ENCODE measurements around the gene KRTAP2-2. TPM values are rescaled to one million over a fixed set of nuclear protein-coding genes. Genes with fewer than 3 reads are reported as not detected.

KRTAP2-2 gene
- total and polyA plus RNA-seq, 2 of the 8 experiments (the other 6 are each of a cell fraction or from before 2014, with no cell fraction given), result not detected

- POLR2A ChIA-PET (ENCODE audit: partially characterized antibody), result no interaction called here
- Histone ChIP-seq H4K20me1 (replicated peaks in 1 of 2; ENCODE audit: control insufficient read depth in 1 of 2, insufficient read depth in 2 of 2, low read length in 2 of 2) (no peaks in the 10 kb centered on the region), H3K18ac (ENCODE audit: extremely low read depth, low read length) (no peak overlapping the region), H3K14ac (ENCODE audit: insufficient read length) (no peak overlapping the region), H3K4me3 (ENCODE audit: extremely low read depth in 1 of 4, insufficient read depth in 2 of 4, low read depth in 3 of 4, low read length in 4 of 4) (no peak overlapping the region), H4K5ac (ENCODE audit: insufficient read length, low read depth, low read length) (no peak overlapping the region), H3K9me3 (ENCODE audit: insufficient read depth in 2 of 2, low read depth in 1 of 2, low read length in 1 of 2) (no peaks in the 10 kb centered on the region), H3K23me2 (ENCODE audit: low read depth, low read length) (no peaks in the 10 kb centered on the region), H4K8ac (ENCODE audit: extremely low read depth, insufficient read depth, low read length) (no peak overlapping the region), H3K27ac (ENCODE audit: low read depth, low read length) (no peak overlapping the region), H3K23ac (ENCODE audit: insufficient read length) (no peak overlapping the region), H4K91ac (replicated peaks; ENCODE audit: insufficient read length, low read length) (no peak overlapping the region), H2BK12ac (ENCODE audit: low read depth, low read length) (no peak overlapping the region), H2AFZ (ENCODE audit: low read length) (peak overlapping the region; percentile 46; the same call in 1 of the 2 replicates), H2BK5ac (ENCODE audit: low read depth, low read length) (no peak overlapping the region), H3K56ac (replicated peaks; ENCODE audit: insufficient read length, low read depth, low read length) (no peak overlapping the region), H3K79me2 (ENCODE audit: control insufficient read depth in 1 of 2, insufficient read depth in 2 of 2, low read length in 2 of 2) (no peaks in the 10 kb centered on the region), H2BK20ac (ENCODE audit: low read length) (no peak overlapping the region), H3K4me1 (replicated peaks in 1 of 4; ENCODE audit: control insufficient read depth in 3 of 4, insufficient read depth in 4 of 4, low read length in 3 of 4) (no peaks in the 10 kb centered on the region), H3K4ac (replicated peaks; ENCODE audit: insufficient read length, low read depth, low read length) (no peak overlapping the region), H3K4me2 (ENCODE audit: insufficient read depth in 1 of 2, low read depth in 2 of 2, low read length in 2 of 2) (no peak overlapping the region), H2AK5ac (ENCODE audit: low read depth, low read length) (no peak overlapping the region), H3K36me3 (ENCODE audit: control insufficient read depth in 2 of 4, insufficient read depth in 4 of 4, low read length in 3 of 4) (no peaks in the 10 kb centered on the region), H3K79me1 (ENCODE audit: low read depth, low read length) (no peaks in the 10 kb centered on the region), H3K27me3 (replicated peaks in 1 of 4; ENCODE audit: control insufficient read depth in 3 of 4, extremely low read depth in 1 of 4, insufficient read depth in 3 of 4, low read length in 3 of 4) (no peaks in the 10 kb centered on the region; a peak in 1 of 7 replicates), H3K9ac (replicated peaks in 1 of 4; ENCODE audit: extremely low read depth in 1 of 4, low read depth in 3 of 4, low read length in 3 of 4) (no peak overlapping the region), H2BK15ac (ENCODE audit: low read length) (no peak overlapping the region), H2BK120ac (replicated peaks; ENCODE audit: low read depth, low read length) (no peak overlapping the region)
- CTCF ChIA-PET (ENCODE audit: partially characterized antibody), result interaction anchor here (0.9 to 1.1 kb wide), 2 partner anchors 10 to 37 kb away, joined by 3 to 4 read pairs; partner anchors contain the start of gene KRTAP3-1
- 83% methylated on average over 3 of the region's 3 CpGs; no CpG with 5 or more reads in 1 of the 2 experiments for WGBS, 2 experiments (ENCODE audit: extremely low coverage in 1 of 2, insufficient coverage in 1 of 2, insufficient read length in 1 of 2, insufficient replicate concordance in 2 of 2, low coverage in 1 of 2, low lambda C conversion rate in 2 of 2, missing lambda C conversion rate in 1 of 2)
- no peak for FAIRE-seq
- no peak for DNase-seq (ENCODE audit: low read depth in 1 of 2, low spot score in 2 of 2)
- TF ChIP-seq SIX5 (IDR thresholded peaks at IDR 0.05; ENCODE audit: low read depth, low read length) (no peak), ASH2L (IDR thresholded peaks at IDR 0.05; ENCODE audit: low read length) (no peak), POLR2A (IDR thresholded peaks at IDR 0.05; ENCODE audit: control extremely low read depth in 1 of 2, low read depth in 2 of 2, low read length in 2 of 2) (no peak), CHD2 (IDR thresholded peaks at IDR 0.05; ENCODE audit: low read length) (no peak), PHF8 (conservative IDR thresholded peaks at IDR 0.05; ENCODE audit: low read depth, low read length) (no peak), RNF2 (IDR thresholded peaks at IDR 0.05; ENCODE audit: borderline replicate concordance, low read depth, low read length, missing control alignments, poor library complexity, severe bottlenecking) (no peak), MAX (IDR thresholded peaks at IDR 0.05) (no peak), TBP (IDR thresholded peaks at IDR 0.05; ENCODE audit: low read depth, low read length) (no peak), RBBP5 (IDR thresholded peaks at IDR 0.05; ENCODE audit: borderline replicate concordance, low read depth, low read length) (no peak), POLR2AphosphoS5 (IDR thresholded peaks at IDR 0.05; ENCODE audit: low read depth, low read length) (no peak), SAP30 (IDR thresholded peaks at IDR 0.05; ENCODE audit: insufficient read depth, insufficient replicate concordance, low read length) (no peak), EP300 (IDR thresholded peaks at IDR 0.05; ENCODE audit: borderline replicate concordance in 1 of 2, low read depth in 2 of 2, low read length in 2 of 2) (no peak), RAD21 (IDR thresholded peaks at IDR 0.05 in 1 of 2, conservative IDR thresholded peaks at IDR 0.05 in 1 of 2; ENCODE audit: low read depth in 2 of 2, low read length in 2 of 2) (no peak), HDAC6 (IDR thresholded peaks at IDR 0.05; ENCODE audit: low read depth, low read length) (no peak)
These were observed 36.5 kb downstream of the KRTAP2-2 start for GRCh38 chr17:41018541-41018940.

Data from H1 (cell line).